HEK293 (cell line): ENCODE measurements around the gene LONP2.

Experiments used
- ATF2 ChIP-seq: fragments of 450-650 bp; formaldehyde crosslinking; IDR thresholded peaks from 2 replicates; pipeline ENCODE4 v1.5.1; 2016; ENCODE audit warnings: missing biosample characterization, missing genetic modification characterization, low read depth
- CTCF ChIP-seq: fragments of 450-650 bp; formaldehyde crosslinking; IDR thresholded peaks from 2 replicates; pipeline ENCODE4 v1.5.1; 2016; ENCODE audit warnings: missing biosample characterization, missing genetic modification characterization
- GLI4 ChIP-seq: fragments of 450-650 bp; formaldehyde crosslinking; IDR thresholded peaks from 2 replicates; pipeline ENCODE4 v1.5.1; 2016; ENCODE audit warnings: missing biosample characterization, missing genetic modification characterization
- REST ChIP-seq: fragments of 450-650 bp; formaldehyde crosslinking; IDR thresholded peaks from 2 replicates; pipeline ENCODE4 v1.5.1; 2016; ENCODE audit warnings: missing biosample characterization, missing genetic modification characterization
- ZBTB7A ChIP-seq: fragments of 450-650 bp; formaldehyde crosslinking; IDR thresholded peaks from 2 replicates; pipeline ENCODE4 v1.5.1; 2016; ENCODE audit warnings: low read depth, missing biosample characterization, missing genetic modification characterization
- ZNF138 ChIP-seq: fragments of 450-650 bp; formaldehyde crosslinking; IDR thresholded peaks from 2 replicates; pipeline ENCODE4 v1.5.1; 2016; ENCODE audit warnings: missing biosample characterization, missing genetic modification characterization, borderline replicate concordance
- ZNF274 ChIP-seq, 2 experiments: fragments of 200-500 bp in 1 of 2; fragments of 450-650 bp in 1 of 2; sonication (Bioruptor generic) in 1 of 2; formaldehyde crosslinking in 1 of 2; IDR thresholded peaks; 2 replicates each; pipeline versions ENCODE4 v1.5.1 to v1.6.1; 2014 to 2016; ENCODE audit warnings: borderline replicate concordance in 1 of 2, inconsistent platforms in 1 of 2, low read length in 1 of 2, missing biosample characterization in 1 of 2, missing genetic modification characterization in 1 of 2
- ZNF626 ChIP-seq: fragments of 450-650 bp; sonication (Bioruptor Pico); formaldehyde crosslinking; IDR thresholded peaks from 2 replicates; pipeline ENCODE4 v1.5.1; 2018; ENCODE audit warnings: missing biosample characterization, missing genetic modification characterization, inconsistent platforms

GRCh38 chr16:48220891-48221290 is 23.2 kb upstream of the LONP2 start:
- TF ChIP-seq ZBTB7A (no peak), GLI4 (tag by site-specific recombination) (no peak), ZNF138 (tag by site-specific recombination) (no peak), CTCF (no peak), ZNF626 (no peak), ATF2 (tag by site-specific recombination) (no peak), ZNF274 (IDR thresholded peaks at IDR 0.05; ENCODE audit: low read length) (no peak), ZNF274 (tag by site-specific recombination; IDR thresholded peaks at IDR 0.05; ENCODE audit: borderline replicate concordance) (no peak), REST (no peak)
